HepG2 (cell line): ENCODE data around the gene TP53TG5.

Experiments used
- ARID4A ChIP-seq: sonication (generic); formaldehyde crosslinking; IDR thresholded peaks from 2 replicates; pipeline ENCODE4 v1.5.0; 2020; ENCODE audit warnings: mild to moderate bottlenecking, missing genetic modification reagents, borderline replicate concordance
- CBX5 ChIP-seq: sonication (generic); formaldehyde crosslinking; IDR thresholded peaks from 2 replicates; pipeline ENCODE4 v1.4.0; 2020; ENCODE audit warnings: missing genetic modification reagents, borderline replicate concordance
- E2F5 ChIP-seq: sonication (generic); formaldehyde crosslinking; conservative IDR thresholded peaks from 2 replicates; pipeline ENCODE4 v1.4.0; 2020; ENCODE audit warnings: missing genetic modification reagents
- HCFC1 ChIP-seq: fragments of 150-350 bp; IDR thresholded peaks from 2 replicates; pipeline ENCODE4 v1.6.1; 2014; ENCODE audit warnings: low read depth, low read length
- HDAC1 ChIP-seq: sonication (generic); formaldehyde crosslinking; IDR thresholded peaks from 2 replicates; pipeline ENCODE4 v1.5.1; 2020; ENCODE audit warnings: mild to moderate bottlenecking, missing genetic modification reagents
- MAFF ChIP-seq: IDR thresholded peaks from 2 replicates; pipeline ENCODE4 v1.6.1; 2011; ENCODE audit warnings: low read depth, low read length, improper control_type of control experiment
- MAX ChIP-seq: IDR thresholded peaks from 2 replicates; pipeline ENCODE4 v1.6.1; 2012; ENCODE audit warnings: inconsistent platforms
- ZFP1 ChIP-seq: IDR thresholded peaks from 2 replicates; pipeline ENCODE4 v1.6.1; 2016
- ZFX ChIP-seq: sonication (generic); formaldehyde crosslinking; IDR thresholded peaks from 2 replicates; pipeline ENCODE4 v1.4.0; 2020; ENCODE audit warnings: mild to moderate bottlenecking, low read depth, missing genetic modification reagents, moderate library complexity

GRCh38 chr20:45363611-45364492 is 14.3 kb downstream of the TP53TG5 start:
- no peak for TF ChIP-seq ZFX (CRISPR knock-in tag)
- no peak; the same call in 1 of the 2 replicates for TF ChIP-seq ARID4A (CRISPR knock-in tag)
- TF ChIP-seq HCFC1, result no peak
- TF ChIP-seq MAX, result no peak
- TF ChIP-seq E2F5 (CRISPR knock-in tag), result no peak; the same call in none of the 2 replicates
- TF ChIP-seq MAFF, result no peak
- TF ChIP-seq ZFP1 (CRISPR knock-in tag), result 0 out of 2 replicates have a peak, but pooled peaks have one; percentile 3
- TF ChIP-seq CBX5 (CRISPR knock-in tag), result no peak
- TF ChIP-seq HDAC1 (CRISPR knock-in tag), result no peak
